ENCODE measurements around the gene SFTA2.
"Not testable (repeated sequence)": the region's sequence is repeated elsewhere in the genome, so short reads cannot be mapped to it uniquely, and the experiment has no call there.

SFTA2 gene

DNA sequence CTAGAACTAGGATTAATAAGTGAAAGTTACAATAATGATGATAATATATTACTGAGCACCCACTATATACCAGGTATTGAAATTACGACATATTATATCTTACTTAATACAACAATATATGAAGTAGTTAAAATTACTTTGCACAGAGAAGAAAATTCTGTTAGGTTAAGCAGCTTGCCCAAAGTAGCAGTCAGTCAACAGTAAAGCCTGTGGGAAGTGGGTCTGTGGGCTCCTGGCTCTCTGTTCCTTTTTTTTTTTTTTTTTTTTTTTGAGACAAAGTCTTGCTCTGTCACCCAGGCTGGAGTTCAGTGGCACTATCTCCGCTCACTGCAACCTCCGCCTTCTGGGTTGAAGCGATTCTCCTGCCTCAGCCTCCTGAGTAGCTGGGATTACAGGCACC is 28.7 kb downstream of the SFTA2 start:
- TF ChIP-seq CTCF (conservative IDR thresholded peaks at IDR 0.05; ENCODE audit: low read depth, low read length): no peak
- Histone ChIP-seq H3K27me3 (ENCODE audit: insufficient read depth, low read depth) (no peaks in the 10 kb centered on the region), H3K4me1 (ENCODE audit: low read depth, poor library complexity, severe bottlenecking) (no peaks in the 10 kb centered on the region), H3K36me3 (ENCODE audit: insufficient read depth) (no peaks in the 10 kb centered on the region), H4K20me1 (ENCODE audit: insufficient read depth) (no peaks in the 10 kb centered on the region), H3K9ac (no peak overlapping the region), H3K79me2 (ENCODE audit: insufficient read depth, low read depth) (no peaks in the 10 kb centered on the region), H3K27ac (no peak overlapping the region), H3K4me3 (IDR thresholded peaks at IDR 0.05; ENCODE audit: insufficient read depth, low read depth, low read length) (no peak overlapping the region), H2AFZ (ENCODE audit: low read depth) (no peak overlapping the region), H3K4me2 (no peak overlapping the region)

DNA sequence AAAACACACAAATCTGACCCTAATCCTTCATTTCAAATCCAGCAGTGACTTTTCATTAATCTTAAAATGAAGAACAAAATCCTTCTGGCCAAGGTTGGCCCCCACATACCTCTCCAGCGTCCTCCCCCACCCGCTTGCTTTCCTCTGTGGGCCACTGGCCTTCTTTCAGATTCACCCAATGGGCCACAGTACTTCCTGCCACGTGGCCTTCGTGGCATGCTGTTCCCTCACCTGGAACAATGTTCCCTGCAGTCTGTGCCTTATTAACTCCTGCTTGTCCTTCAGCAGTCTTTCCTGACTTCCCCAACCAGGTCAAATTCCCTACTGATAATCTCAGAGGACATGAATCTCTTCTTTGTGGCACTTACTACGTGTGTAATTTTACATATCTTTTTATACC is 29.3 kb downstream of the SFTA2 start:
- H2AFZ ChIP-seq (ENCODE audit: low read depth): no peak overlapping the region
- no peak overlapping the region for H3K4me2 ChIP-seq
- TF ChIP-seq CTCF (conservative IDR thresholded peaks at IDR 0.05; ENCODE audit: low read depth, low read length): no peak

DNA sequence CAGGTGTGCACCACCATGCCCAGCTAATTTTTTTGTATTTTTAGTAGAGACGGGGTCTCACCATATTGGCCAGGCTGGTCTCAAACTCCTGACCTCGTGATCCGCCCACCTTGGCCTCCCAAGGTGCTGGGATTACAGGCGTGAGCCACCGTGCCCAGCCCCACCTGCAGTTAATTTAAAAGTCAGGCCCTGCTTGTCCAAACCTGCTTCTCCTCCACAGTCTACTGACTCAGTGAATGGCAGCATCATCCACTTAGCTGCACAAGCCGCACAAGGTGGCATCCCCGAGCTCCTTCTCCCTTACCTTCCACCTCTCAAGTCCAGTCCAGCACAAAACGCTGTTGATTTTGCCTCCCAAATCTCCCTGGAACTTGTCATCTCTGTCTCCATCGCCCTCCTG is 29.8 kb downstream of the SFTA2 start:
- not testable (repeated sequence) for H3K4me2 ChIP-seq

More for the DNA sequence above, 29.3 kb downstream of the SFTA2 start:
- Histone ChIP-seq H4K20me1 (ENCODE audit: insufficient read depth) (no peaks in the 10 kb centered on the region), H3K36me3 (ENCODE audit: insufficient read depth) (no peaks in the 10 kb centered on the region), H3K4me3 (IDR thresholded peaks at IDR 0.05; ENCODE audit: insufficient read depth, low read depth, low read length) (no peak overlapping the region), H3K9ac (no peak overlapping the region), H3K4me1 (ENCODE audit: low read depth, poor library complexity, severe bottlenecking) (no peaks in the 10 kb centered on the region), H3K79me2 (ENCODE audit: insufficient read depth, low read depth) (no peaks in the 10 kb centered on the region), H3K27me3 (ENCODE audit: insufficient read depth, low read depth) (no peaks in the 10 kb centered on the region), H3K27ac (no peak overlapping the region)

GRCh38 chr6:30901436-30901835 is 30.5 kb downstream of the SFTA2 start:
- no peaks in the 10 kb centered on the region for H3K4me1 ChIP-seq (ENCODE audit: low read depth, poor library complexity, severe bottlenecking)
- H3K36me3 ChIP-seq (ENCODE audit: insufficient read depth): no peaks in the 10 kb centered on the region
- H3K4me2 ChIP-seq: no peak overlapping the region
- TF ChIP-seq CTCF (conservative IDR thresholded peaks at IDR 0.05; ENCODE audit: low read depth, low read length): no peak
- H3K27me3 ChIP-seq (ENCODE audit: insufficient read depth, low read depth): no peaks in the 10 kb centered on the region
- no peak overlapping the region for H3K9ac ChIP-seq
- H3K27ac ChIP-seq: no peak overlapping the region
- no peak overlapping the region for H3K4me3 ChIP-seq (IDR thresholded peaks at IDR 0.05; ENCODE audit: insufficient read depth, low read depth, low read length)
- no peaks in the 10 kb centered on the region for H3K79me2 ChIP-seq (ENCODE audit: insufficient read depth, low read depth)
- no peak overlapping the region for H2AFZ ChIP-seq (ENCODE audit: low read depth)
- H4K20me1 ChIP-seq (ENCODE audit: insufficient read depth): no peaks in the 10 kb centered on the region

More for the DNA sequence above, 29.8 kb downstream of the SFTA2 start:
- H3K4me1 ChIP-seq (ENCODE audit: low read depth, poor library complexity, severe bottlenecking); H2AFZ ChIP-seq (ENCODE audit: low read depth); H3K27me3 ChIP-seq (ENCODE audit: insufficient read depth, low read depth); H3K36me3 ChIP-seq (ENCODE audit: insufficient read depth); H4K20me1 ChIP-seq (ENCODE audit: insufficient read depth); H3K9ac ChIP-seq; H3K4me3 ChIP-seq (IDR thresholded peaks at IDR 0.05; ENCODE audit: insufficient read depth, low read depth, low read length); H3K79me2 ChIP-seq (ENCODE audit: insufficient read depth, low read depth); H3K27ac ChIP-seq: not testable (repeated sequence)

- H3K36me3 ChIP-seq (ENCODE audit: insufficient read depth): no peaks in the 10 kb centered on the region
- no peaks in the 10 kb centered on the region for H4K20me1 ChIP-seq (ENCODE audit: insufficient read depth)
- no peaks in the 10 kb centered on the region for H3K79me2 ChIP-seq (ENCODE audit: insufficient read depth, low read depth)
- no peak for TF ChIP-seq CTCF (conservative IDR thresholded peaks at IDR 0.05; ENCODE audit: low read depth, low read length)
- H2AFZ ChIP-seq (ENCODE audit: low read depth): no peak overlapping the region
- H3K4me2 ChIP-seq: no peak overlapping the region
- H3K4me3 ChIP-seq (IDR thresholded peaks at IDR 0.05; ENCODE audit: insufficient read depth, low read depth, low read length): no peak overlapping the region
- no peaks in the 10 kb centered on the region for H3K4me1 ChIP-seq (ENCODE audit: low read depth, poor library complexity, severe bottlenecking)
- no peak overlapping the region for H3K9ac ChIP-seq
- H3K27me3 ChIP-seq (ENCODE audit: insufficient read depth, low read depth): no peaks in the 10 kb centered on the region
- no peak overlapping the region for H3K27ac ChIP-seq
Measured at GRCh38 chr6:30900863-30901417, 31.0 kb downstream of the SFTA2 start.

Data from KMS-11 (cell line).